HCT116 (cell line): ENCODE data around the gene SLFNL1. TPM values are rescaled to one million over a fixed set of nuclear protein-coding genes. Genes with fewer than 3 reads are reported as not detected.
A peak's percentile ranks its signal among the peaks of the same experiment; 100 is the strongest.

Experiments
- ATAC-seq: fragments of 200-7000 bp; cut with Tn5 transposase; 2 replicates; pipeline ENCODE4 v1.9.1; 2020; ENCODE audit warnings: mild to moderate bottlenecking, moderate library complexity
- BruUV-seq: library from RNA; stranded (reverse); fragments of 400-500 nt; replicated peaks from 2 replicates; lab custom pipeline; 2021; lab: Mats Ljungman, UMichigan
- CTCF ChIA-PET: fragments of 300-600 bp; sonication (Branson Sonifier 250); formaldehyde crosslinking; loops from one replicate; lab custom pipeline; 2021; ENCODE audit warnings: antibody characterized with exemption; lab: Charles Lee
- POLR2A ChIA-PET: fragments of 300-600, 350-600 bp; sonication (Branson Sonifier 250); formaldehyde crosslinking; loops from one replicate; lab custom pipeline; 2021; ENCODE audit warnings: antibody characterized with exemption; lab: Charles Lee
- RAD21 ChIA-PET, 2 experiments: fragments of 300-600 bp; sonication (Branson Sonifier 250); formaldehyde crosslinking; loops; one replicate each; lab custom pipeline; 2023; ENCODE audit warnings: low total read pairs in 2 of 2; ENCODE audit not compliant: uncharacterized antibody in 2 of 2, unreplicated experiment in 2 of 2, low non-redundant PET in 1 of 2; lab: Charles Lee
- DNase-seq: peaks from one replicate; pipeline ENCODE4 v3.0.0-alpha.2; 2010; ENCODE audit warnings: low read depth, low spot score
- H2AFZ ChIP-seq: fragments of 200-600 bp; shearing (Covaris generic), sonication (generic); 2 replicates; pipeline ENCODE4 v1.6.1; 2017; ENCODE audit warnings: low read depth, mixed run types, mixed read lengths, antibody characterized with exemption, low read length; ENCODE audit not compliant: poor library complexity, severe bottlenecking
- H3K27ac ChIP-seq: 2 replicates; pipeline ENCODE4 v1.5.1; 2012; ENCODE audit warnings: low read depth, low read length
- H3K27me3 ChIP-seq: fragments of 200-600 bp; sonication (generic); 2 replicates; pipeline ENCODE4 v1.6.1; 2016; ENCODE audit warnings: mixed run types, low read length, mixed read lengths; ENCODE audit not compliant: insufficient read depth
- H3K36me3 ChIP-seq, 2 experiments: fragments of 200-500 bp in 1 of 2; fragments of 200-600 bp in 1 of 2; sonication (Bioruptor generic) in 1 of 2; sonication (generic) in 1 of 2; 2 replicates each; pipeline versions ENCODE4 v1.5.1 to v1.6.1; 2014 to 2016; ENCODE audit warnings: low read length in 2 of 2, inconsistent platforms in 1 of 2, mixed read lengths in 1 of 2, mixed run types in 1 of 2; ENCODE audit not compliant: insufficient read depth in 2 of 2, control insufficient read depth in 1 of 2
- H3K4me1 ChIP-seq, 2 experiments: fragments of 200-600 bp in 1 of 2; sonication (generic) in 1 of 2; 2 replicates each; pipeline versions ENCODE4 v1.5.1 to v1.6.1; 2012 to 2017; ENCODE audit warnings: low read length in 2 of 2, inconsistent platforms in 1 of 2, mild to moderate bottlenecking in 1 of 2, mixed read lengths in 1 of 2, mixed run types in 1 of 2, moderate library complexity in 1 of 2; ENCODE audit not compliant: insufficient read depth in 2 of 2, control insufficient read depth in 1 of 2
- H3K4me2 ChIP-seq: fragments of 200-600 bp; sonication (generic); 2 replicates; pipeline ENCODE4 v1.6.1; 2017; ENCODE audit warnings: mixed run types, low read length, mixed read lengths
- H3K4me3 ChIP-seq, 2 experiments: fragments of 200-600 bp in 1 of 2; sonication (generic) in 1 of 2; replicated peaks in 1 of 2; 2 replicates each; pipeline ENCODE4 v1.5.1; 2011 to 2016; ENCODE audit warnings: low read length in 2 of 2, control low read depth in 1 of 2, low read depth in 1 of 2, mild to moderate bottlenecking in 1 of 2, mixed read lengths in 1 of 2, mixed run types in 1 of 2
- H3K79me2 ChIP-seq: fragments of 200-600 bp; sonication (generic); 2 replicates; pipeline ENCODE4 v1.6.1; 2017; ENCODE audit warnings: mild to moderate bottlenecking, mixed run types, low read length, moderate library complexity, mixed read lengths; ENCODE audit not compliant: insufficient read depth
- H3K9ac ChIP-seq: fragments of 200-600 bp; sonication (generic); 2 replicates; pipeline ENCODE4 v1.6.1; 2016; ENCODE audit warnings: low read length, mixed read lengths
- H3K9me2 ChIP-seq: fragments of 200-600 bp; sonication (generic), shearing (Covaris generic); 2 replicates; pipeline ENCODE4 v1.6.1; 2017; ENCODE audit warnings: mixed run types, mild to moderate bottlenecking, moderate library complexity; ENCODE audit not compliant: insufficient read depth
- H3K9me3 ChIP-seq, 2 experiments: fragments of 200-500 bp in 1 of 2; fragments of 200-600 bp in 1 of 2; sonication (Bioruptor generic) in 1 of 2; sonication (generic) in 1 of 2; 2 replicates each; pipeline ENCODE4 v1.6.1; 2014 to 2017; ENCODE audit warnings: low read length in 2 of 2, mixed read lengths in 2 of 2, inconsistent platforms in 1 of 2, low read depth in 1 of 2, mild to moderate bottlenecking in 1 of 2, mixed run types in 1 of 2, moderate library complexity in 1 of 2; ENCODE audit not compliant: control insufficient read depth in 1 of 2, insufficient read depth in 1 of 2
- H4K20me1 ChIP-seq: fragments of 200-600 bp; sonication (generic), shearing (Covaris generic); 2 replicates; pipeline ENCODE4 v1.6.1; 2017; ENCODE audit warnings: mixed run types, mild to moderate bottlenecking, moderate library complexity; ENCODE audit not compliant: insufficient read depth
- CBX3 ChIP-seq: IDR thresholded peaks from 2 replicates; pipeline ENCODE4 v1.6.1; 2012; ENCODE audit warnings: low read depth
- CEBPB ChIP-seq: IDR thresholded peaks from 2 replicates; pipeline ENCODE4 v1.6.1; 2012; ENCODE audit warnings: low read depth
- CTCF ChIP-seq, 3 experiments: fragments of 200-600 bp in 1 of 3; sonication (generic) in 1 of 3; IDR thresholded peaks in 2 of 3; conservative IDR thresholded peaks in 1 of 3; 2 replicates each; pipeline ENCODE4 v1.5.1; 2012 to 2017; ENCODE audit warnings: low read depth in 2 of 3, low read length in 2 of 3, antibody characterized with exemption in 1 of 3, borderline replicate concordance in 1 of 3, control low read depth in 1 of 3, mild to moderate bottlenecking in 1 of 3, mixed read lengths in 1 of 3, mixed run types in 1 of 3, moderate library complexity in 1 of 3; ENCODE audit not compliant: insufficient read depth in 1 of 3
- EGR1 ChIP-seq: IDR thresholded peaks from 2 replicates; pipeline ENCODE4 v1.6.1; 2012; ENCODE audit warnings: low read depth
- ELF1 ChIP-seq: IDR thresholded peaks from 2 replicates; pipeline ENCODE4 v1.6.1; 2012; ENCODE audit warnings: low read depth, borderline replicate concordance
- EZH2 ChIP-seq: fragments of 200-600 bp; sonication (generic); IDR thresholded peaks from 2 replicates; pipeline ENCODE4 v1.6.1; 2017; ENCODE audit warnings: antibody characterized with exemption, mixed run types
- EZH2phosphoT487 ChIP-seq: fragments of 200-600 bp; IDR thresholded peaks from 2 replicates; pipeline ENCODE4 v1.6.1; 2018; ENCODE audit warnings: antibody characterized with exemption, borderline replicate concordance
- JUND ChIP-seq: IDR thresholded peaks from 2 replicates; pipeline ENCODE4 v1.6.1; 2012
- MAX ChIP-seq: IDR thresholded peaks from 2 replicates; pipeline ENCODE4 v1.6.1; 2012
- POLR2A ChIP-seq: IDR thresholded peaks from 2 replicates; pipeline ENCODE4 v1.7.0; 2011; ENCODE audit warnings: borderline replicate concordance; ENCODE audit not compliant: insufficient read depth, insufficient read length; ENCODE audit errors: extremely low read depth
- POLR2AphosphoS5 ChIP-seq: IDR thresholded peaks from 2 replicates; pipeline ENCODE4 v1.6.1; 2011; ENCODE audit warnings: mild to moderate bottlenecking, low read depth, low read length, moderate library complexity
- RAD21 ChIP-seq: IDR thresholded peaks from 2 replicates; pipeline ENCODE4 v1.6.1; 2012; ENCODE audit warnings: low read depth, mild to moderate bottlenecking
- REST ChIP-seq: IDR thresholded peaks from 2 replicates; pipeline ENCODE4 v1.6.1; 2012; ENCODE audit warnings: low read depth
- SP1 ChIP-seq: IDR thresholded peaks from 2 replicates; pipeline ENCODE4 v1.6.1; 2012; ENCODE audit warnings: low read depth
- SRF ChIP-seq: IDR thresholded peaks from 2 replicates; pipeline ENCODE4 v1.6.1; 2012; ENCODE audit warnings: low read depth
- TCF7L2 ChIP-seq: IDR thresholded peaks from 2 replicates; pipeline ENCODE4 v1.7.0; 2011; ENCODE audit warnings: borderline replicate concordance, inconsistent platforms; ENCODE audit not compliant: insufficient read depth, insufficient read length; ENCODE audit errors: extremely low read depth
- YY1 ChIP-seq: IDR thresholded peaks from 2 replicates; pipeline ENCODE4 v1.6.1; 2011; ENCODE audit warnings: low read length, low read depth, moderate library complexity, mild to moderate bottlenecking; ENCODE audit not compliant: insufficient replicate concordance; ENCODE audit errors: extremely low read depth
- ZBTB33 ChIP-seq: IDR thresholded peaks from 2 replicates; pipeline ENCODE4 v1.6.1; 2011; ENCODE audit warnings: mild to moderate bottlenecking, low read length, moderate library complexity; ENCODE audit not compliant: insufficient replicate concordance; ENCODE audit errors: extremely low read depth
- ZFX ChIP-seq: fragments of 450-650 bp; IDR thresholded peaks from 2 replicates; pipeline ENCODE4 v1.6.1; 2017
- intact Hi-C: fragments of 100-400 bp; cut with micrococcal nuclease; formaldehyde crosslinking; loops from 2 replicates; pipeline ENCODE4 v1.10.0; 2022
- total RNA-seq: library from RNA; stranded (reverse); gene quantifications from one replicate; pipeline ENCODE4 v1.2.1, GENCODE V29; 2021; ENCODE audit not compliant: unreplicated experiment
- TF ChIP-seq, protein P1 (sequence below): IDR thresholded peaks from 2 replicates; pipeline ENCODE4 v1.6.1; 2012

The SLFNL1 gene
- total RNA-seq, 1 experiment from 2014 or later: 0.20 TPM

GRCh38 chr1:41024953-41025352 is 3.4 kb upstream of the SLFNL1 start:
- RAD21 ChIA-PET: no interaction called here
- Histone ChIP-seq H3K4me1 (no peaks in the 10 kb centered on the region), H3K4me3 (no peak overlapping the region), H4K20me1 (no peaks in the 10 kb centered on the region), H3K79me2 (no peaks in the 10 kb centered on the region), H2AFZ (no peak overlapping the region), H3K9me3 (no peaks in the 10 kb centered on the region), H3K27ac (no peak overlapping the region), H3K9ac (no peak overlapping the region), H3K27me3 (no peaks in the 10 kb centered on the region), H3K36me3 (no peaks in the 10 kb centered on the region; a peak in 2 of 4 replicates), H3K4me2 (no peak overlapping the region), H3K9me2 (no peaks in the 10 kb centered on the region)
- BruUV-seq: no TSS peak
- TF ChIP-seq EGR1 (no peak), ZFX (no peak), YY1 (no peak), RAD21 (no peak), CEBPB (no peak), JUND (no peak), ELF1 (no peak), ZBTB33 (no peak), CTCF (IDR thresholded peaks at IDR 0.05 in 2 of 3, conservative IDR thresholded peaks at IDR 0.05 in 1 of 3; ENCODE audit: borderline replicate concordance in 1 of 3, insufficient read depth in 1 of 3, low read depth in 2 of 3, low read length in 2 of 3) (no peak), EZH2 (no peak), POLR2AphosphoS5 (no peak), CBX3 (no peak), SRF (no peak), POLR2A (no peak), REST (no peak), TCF7L2 (no peak), SP1 (no peak), MAX (no peak), EZH2phosphoT487 (no peak)
- TF ChIP-seq, protein P1, sequence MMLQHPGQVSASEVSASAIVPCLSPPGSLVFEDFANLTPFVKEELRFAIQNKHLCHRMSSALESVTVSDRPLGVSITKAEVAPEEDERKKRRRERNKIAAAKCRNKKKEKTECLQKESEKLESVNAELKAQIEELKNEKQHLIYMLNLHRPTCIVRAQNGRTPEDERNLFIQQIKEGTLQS: no peak
- POLR2A ChIA-PET: no interaction called here
- ATAC-seq (0 out of 2 replicates have a peak, but pooled peaks have one; percentile 11), DNase-seq (no peak)
- CTCF ChIA-PET: no interaction called here
- intact Hi-C loops: no loop called here
